Prostate gland (tissue), 2 donors: ENCODE results near the gene EML1.

ENCODE experiments used
- POLR2A ChIP-seq: fragments of 450-650 bp; IDR thresholded peaks from one replicate; pipeline ENCODE4 v1.6.1; 2016; ENCODE audit warnings: antibody characterized with exemption, mild to moderate bottlenecking
- TF ChIP-seq, protein P1 (sequence below), 4 experiments: fragments of 200-600 bp in 2 of 4; fragments of 450-650 bp in 2 of 4; sonication (generic) in 2 of 4; IDR thresholded peaks; 1 replicate in 3 of 4; 2 replicates in 1 of 4; pipeline ENCODE4 v1.5.1; 2016 to 2019; ENCODE audit warnings: antibody characterized with exemption in 4 of 4, mild to moderate bottlenecking in 2 of 4, moderate library complexity in 2 of 4

DNA sequence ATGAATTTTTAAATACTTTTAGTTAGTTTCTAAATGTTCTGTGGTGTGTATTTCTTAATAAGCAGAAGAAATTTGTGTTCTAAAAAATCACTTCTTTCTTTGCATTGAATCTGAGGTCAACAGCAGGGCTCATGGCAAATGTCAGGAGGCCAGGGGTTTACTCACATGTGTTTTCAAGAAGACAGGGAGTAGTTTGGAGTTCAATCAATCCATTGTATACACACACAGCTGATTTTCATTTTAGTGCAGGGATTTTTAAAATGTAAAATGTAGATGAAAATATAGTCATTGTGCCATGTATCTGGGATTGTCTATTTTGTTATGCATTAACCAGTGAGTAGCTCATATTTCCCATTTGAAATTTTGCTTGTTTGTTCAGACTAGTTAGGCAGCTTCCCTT, 62.1 kb downstream of the EML1 start:
- no peak for TF ChIP-seq POLR2A
- TF ChIP-seq, protein P1, sequence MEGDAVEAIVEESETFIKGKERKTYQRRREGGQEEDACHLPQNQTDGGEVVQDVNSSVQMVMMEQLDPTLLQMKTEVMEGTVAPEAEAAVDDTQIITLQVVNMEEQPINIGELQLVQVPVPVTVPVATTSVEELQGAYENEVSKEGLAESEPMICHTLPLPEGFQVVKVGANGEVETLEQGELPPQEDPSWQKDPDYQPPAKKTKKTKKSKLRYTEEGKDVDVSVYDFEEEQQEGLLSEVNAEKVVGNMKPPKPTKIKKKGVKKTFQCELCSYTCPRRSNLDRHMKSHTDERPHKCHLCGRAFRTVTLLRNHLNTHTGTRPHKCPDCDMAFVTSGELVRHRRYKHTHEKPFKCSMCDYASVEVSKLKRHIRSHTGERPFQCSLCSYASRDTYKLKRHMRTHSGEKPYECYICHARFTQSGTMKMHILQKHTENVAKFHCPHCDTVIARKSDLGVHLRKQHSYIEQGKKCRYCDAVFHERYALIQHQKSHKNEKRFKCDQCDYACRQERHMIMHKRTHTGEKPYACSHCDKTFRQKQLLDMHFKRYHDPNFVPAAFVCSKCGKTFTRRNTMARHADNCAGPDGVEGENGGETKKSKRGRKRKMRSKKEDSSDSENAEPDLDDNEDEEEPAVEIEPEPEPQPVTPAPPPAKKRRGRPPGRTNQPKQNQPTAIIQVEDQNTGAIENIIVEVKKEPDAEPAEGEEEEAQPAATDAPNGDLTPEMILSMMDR (IDR thresholded peaks at IDR 0.05), result no peak
